Amniotic stem cell (primary cell): ENCODE measurements around the gene SNW1.
A peak's percentile ranks its signal among the peaks of the same experiment; 100 is the strongest.
"Not testable (repeated sequence)": the region's sequence is repeated elsewhere in the genome, so short reads cannot be mapped to it uniquely, and the experiment has no call there.

ENCODE experiments used
- DNase-seq: peaks from one replicate; lab custom pipeline; 2025; lab: John Stamatoyannopoulos, UW

SNW1 gene

GRCh38 chr14:77747425-77747824, 13.5 kb downstream of the SNW1 start:
- not testable (repeated sequence) for DNase-seq

DNA sequence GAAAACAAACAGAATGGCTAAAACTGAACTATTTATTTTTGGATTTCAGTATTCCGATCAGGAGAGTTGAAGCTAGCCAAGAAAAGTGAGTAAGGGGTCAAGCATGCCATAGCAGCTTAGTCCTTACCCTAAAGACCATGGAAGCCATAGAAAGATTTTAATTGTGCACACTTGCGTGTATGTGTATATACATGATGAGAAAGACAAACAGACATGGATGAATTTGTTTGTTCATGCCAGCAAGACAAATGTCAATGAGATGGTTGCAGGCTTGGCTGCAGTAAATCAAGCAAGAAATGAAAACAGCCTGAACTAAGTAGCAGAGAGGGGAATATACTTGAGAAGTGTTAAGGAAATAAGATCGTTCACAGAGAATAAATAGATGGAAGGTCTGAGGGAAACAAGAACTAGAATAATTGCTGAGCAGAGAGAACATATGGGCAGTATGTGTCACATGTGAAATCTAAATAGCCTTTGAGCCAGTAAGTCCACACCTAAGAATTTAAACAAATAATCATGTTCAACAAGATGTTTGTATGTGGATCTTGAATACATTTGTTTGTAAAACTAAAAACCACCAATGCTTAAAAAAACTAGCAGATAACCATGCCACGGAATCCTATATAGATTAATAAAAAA, 14.8 kb downstream of the SNW1 start:
- DNase-seq, result no peak

- no peak for DNase-seq
Measured at GRCh38 chr14:77741438-77741837, 19.5 kb downstream of the SNW1 start.

GRCh38 chr14:77738559-77739250, 22.3 kb downstream of the SNW1 start:
- DNase-seq, result no peak

DNA sequence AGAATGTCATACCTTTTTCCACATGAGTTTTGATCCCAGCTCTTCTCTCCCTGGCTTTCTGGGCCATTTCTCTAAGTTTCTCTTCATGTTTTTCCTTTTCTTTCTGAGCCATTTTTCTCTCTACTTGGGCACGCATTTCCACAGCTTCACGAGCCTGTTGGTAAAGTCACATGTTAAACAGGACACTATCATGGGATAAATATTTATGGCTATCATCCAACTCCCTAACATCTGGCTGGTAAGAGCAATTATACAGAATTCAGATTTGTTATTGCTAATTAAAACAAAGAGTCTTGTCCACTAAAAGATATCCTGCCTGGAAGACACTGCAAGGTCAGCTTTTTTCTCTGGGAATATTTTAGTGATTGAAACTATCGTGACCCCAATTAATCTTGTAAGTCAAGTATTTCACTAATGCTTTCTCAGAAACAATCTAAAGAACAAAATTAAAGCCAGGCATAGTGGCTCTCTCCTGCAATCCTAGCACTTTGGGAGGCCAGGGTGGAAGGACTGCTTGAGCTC, 29.9 kb downstream of the SNW1 start:
- no peak for DNase-seq

DNA sequence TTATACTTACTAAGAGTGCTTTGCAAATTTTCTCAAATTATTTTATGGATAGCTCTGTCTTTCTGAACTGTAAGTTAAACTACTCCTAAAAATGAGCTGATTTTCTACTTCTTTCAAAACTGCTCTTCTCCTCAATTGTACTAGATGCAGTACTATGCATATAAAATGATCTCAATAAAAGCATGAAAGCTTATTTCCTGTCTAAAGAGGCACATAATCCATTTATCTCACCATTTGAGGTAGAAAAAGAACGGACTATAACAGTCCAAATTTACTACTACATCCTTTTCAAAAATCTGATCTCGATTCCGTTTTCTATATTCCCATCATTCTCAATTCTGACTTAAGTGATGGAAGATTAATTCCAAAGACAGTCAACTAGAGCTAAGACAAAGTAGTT, 38.7 kb downstream of the SNW1 start:
- DNase-seq, result no peak

DNA sequence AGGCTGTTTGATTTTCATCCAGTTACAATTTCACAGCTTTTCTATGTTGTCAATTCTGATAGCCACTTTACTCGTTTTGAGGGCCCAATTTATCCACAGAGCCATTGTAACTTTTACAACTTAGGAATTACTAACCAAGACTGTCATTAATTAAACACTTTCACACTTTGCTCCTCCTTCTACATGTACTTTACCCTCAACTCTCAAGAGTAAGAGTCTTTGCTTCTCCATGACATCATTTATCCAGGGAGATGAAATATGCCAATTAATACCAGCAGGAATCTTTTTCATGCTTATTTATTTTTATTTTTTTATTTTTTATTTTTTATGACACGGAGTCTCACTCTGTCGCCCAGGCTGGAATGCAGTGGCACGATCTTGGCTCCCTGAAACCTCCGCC, 39.5 kb downstream of the SNW1 start:
- DNase-seq, result no peak

GRCh38 chr14:77717608-77718305, 43.2 kb downstream of the SNW1 start:
- DNase-seq, result no peak

DNA sequence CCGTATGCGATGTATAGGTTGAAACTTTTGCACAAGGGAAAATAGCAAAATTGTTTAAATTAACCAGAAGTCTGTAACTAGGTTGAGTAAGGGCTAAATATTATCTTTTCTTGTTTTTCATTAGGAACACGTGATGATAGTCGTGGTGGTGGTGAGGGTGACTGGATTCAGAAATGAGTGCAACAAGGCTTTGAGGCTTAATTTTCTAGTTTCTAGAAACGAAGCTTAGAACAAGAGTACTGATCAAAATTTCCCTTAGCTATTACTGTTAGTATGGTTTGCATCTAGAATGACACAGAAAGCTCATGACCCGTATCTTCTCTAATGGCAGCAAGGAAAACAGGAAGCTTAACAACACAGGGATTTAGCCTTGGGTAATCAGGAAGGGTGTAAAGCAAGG, 46.0 kb downstream of the SNW1 start:
- no peak for DNase-seq

DNA sequence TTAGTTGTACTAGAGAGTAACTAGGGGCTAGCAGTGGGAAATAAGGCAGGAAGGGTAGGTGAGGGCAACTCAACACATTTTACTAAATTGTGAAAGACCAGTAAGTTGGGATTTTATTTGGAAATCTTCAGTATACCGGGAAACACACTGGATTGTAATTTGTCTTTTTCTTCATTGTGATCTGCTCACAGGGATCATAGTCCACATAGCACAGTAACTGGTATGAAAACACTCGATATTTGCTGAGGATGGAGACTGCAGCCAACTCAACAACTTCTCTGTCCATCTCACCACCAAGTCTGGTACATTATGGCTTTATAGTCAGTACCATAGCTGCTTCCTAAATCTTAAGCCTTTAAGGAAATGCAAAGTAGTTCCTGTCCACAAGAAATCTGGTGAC, 50.6 kb downstream of the SNW1 start:
- DNase-seq, result no peak

DNA sequence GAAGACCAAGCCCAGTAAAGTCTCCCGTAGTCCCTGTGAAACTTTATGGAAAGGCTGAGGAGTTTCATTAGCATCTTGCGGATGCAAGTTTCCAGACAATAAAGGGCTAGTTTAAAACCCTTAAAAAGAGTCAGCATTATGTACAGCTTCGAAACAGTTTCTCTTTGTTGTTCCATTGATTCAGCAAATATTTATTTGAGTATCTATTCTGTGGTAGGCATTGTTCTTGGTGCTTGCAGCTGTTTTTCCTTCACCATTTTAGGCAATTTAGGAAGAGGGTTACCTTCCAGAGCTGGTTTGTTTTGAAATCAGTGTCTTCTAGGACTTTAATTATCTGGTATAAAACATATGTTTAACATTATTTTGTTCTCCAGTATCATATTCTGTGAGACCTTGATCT, 51.5 kb downstream of the SNW1 start:
- DNase-seq, result no peak

DNA sequence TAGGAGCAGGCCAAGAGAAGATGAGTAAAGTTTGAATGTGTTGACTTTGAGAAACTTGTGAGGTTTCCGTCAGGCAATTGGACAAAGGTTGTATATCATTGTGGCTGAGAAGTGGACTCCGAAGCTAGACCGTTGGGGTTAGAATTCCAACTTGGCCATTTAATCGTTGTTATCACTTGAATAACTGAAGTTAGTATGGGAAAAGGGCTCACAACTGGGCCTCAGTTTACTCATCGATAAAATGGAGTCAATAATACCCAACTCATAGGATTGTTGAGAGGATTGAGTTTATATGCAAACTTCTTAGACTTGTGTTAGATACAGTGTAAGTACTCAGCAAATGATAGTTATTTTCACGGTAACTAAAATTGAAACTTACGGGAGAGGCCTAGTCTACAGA, 52.2 kb downstream of the SNW1 start:
- DNase-seq, result no peak

DNA sequence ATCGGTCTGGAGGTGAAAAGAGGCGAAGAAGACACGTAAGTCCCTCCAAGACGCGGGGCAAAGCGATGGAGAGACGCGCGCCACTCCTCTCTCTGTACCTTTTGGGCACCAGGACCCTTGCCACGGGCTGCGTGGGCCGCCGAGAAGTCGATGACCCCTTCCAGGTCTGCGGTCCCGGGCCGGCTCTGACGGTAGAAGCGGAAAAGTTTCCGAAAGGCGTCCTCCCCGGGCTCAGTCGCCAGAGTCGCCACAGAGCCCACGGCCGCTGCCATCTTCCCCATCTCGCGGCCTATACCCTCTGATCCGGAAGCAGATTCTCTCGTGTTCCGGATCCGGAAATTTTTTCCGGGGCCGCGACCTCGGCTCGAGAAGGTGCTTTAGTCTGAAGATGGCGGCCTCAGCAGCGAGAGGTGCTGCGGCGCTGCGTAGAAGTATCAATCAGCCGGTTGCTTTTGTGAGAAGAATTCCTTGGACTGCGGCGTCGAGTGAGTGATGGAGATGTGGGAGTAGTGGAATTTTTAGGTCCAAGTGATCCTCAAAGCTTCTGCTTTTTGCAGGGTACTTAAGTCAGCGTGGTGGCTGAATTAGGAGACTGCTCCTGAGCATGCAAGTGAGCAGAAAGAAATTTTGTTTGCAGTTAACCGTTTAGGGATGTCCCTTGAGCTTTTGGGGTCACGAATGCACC, 53.1 kb downstream of the SNW1 start, which contains the start of the genes ALKBH1 and SLIRP:
TSS of gene ALKBH1 (minus strand) at position 300 of the 685 bp plus-strand sequence. CDS start at position 281, 19 bp downstream.
TSS of gene SLIRP (plus strand) at position 380 of the 685 bp plus-strand sequence. CDS start at position 389, 9 bp downstream.
- peak; percentile 59 for DNase-seq

- DNase-seq, result peak; percentile 52
Measured at GRCh38 chr14:77707355-77707723, 53.6 kb downstream of the SNW1 start.

DNA sequence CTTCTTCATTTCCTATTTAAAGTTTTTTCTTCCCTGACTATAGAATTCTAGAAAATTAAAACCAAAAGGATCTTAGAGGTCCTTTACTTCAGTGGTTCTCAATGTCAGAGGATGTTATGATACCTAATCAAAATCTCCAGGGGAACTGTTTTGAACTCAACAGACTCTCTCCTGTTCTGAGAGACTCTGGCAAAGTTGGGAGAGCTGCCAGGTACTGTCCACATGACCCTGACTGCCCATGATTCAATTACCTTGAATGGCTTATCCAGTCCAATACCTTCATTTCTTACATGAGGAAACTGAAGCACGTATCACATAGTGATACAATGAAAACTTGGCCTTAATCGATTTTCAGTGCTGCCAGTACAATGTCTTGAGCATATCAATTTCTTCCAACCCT, 69.7 kb downstream of the SNW1 start:
- no peak for DNase-seq

DNA sequence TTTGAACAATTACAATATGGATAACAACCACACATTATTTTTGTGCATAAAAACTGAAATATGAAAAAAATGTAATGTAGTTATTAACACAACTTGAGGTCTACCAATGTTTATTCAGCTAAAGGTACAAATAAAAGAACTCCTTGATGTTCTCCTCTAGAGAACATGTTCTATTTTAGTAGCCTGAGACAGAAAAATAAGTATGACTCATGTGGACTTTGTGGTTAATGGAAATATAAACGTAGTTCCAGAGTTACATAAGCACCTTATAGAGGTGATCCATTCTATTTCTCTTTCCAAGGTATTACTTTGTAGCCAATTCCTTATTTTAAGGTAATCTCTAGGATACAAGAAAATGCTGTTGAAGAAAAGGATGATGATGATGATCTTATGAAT, 78.8 kb downstream of the SNW1 start:
- no peak for DNase-seq

DNA sequence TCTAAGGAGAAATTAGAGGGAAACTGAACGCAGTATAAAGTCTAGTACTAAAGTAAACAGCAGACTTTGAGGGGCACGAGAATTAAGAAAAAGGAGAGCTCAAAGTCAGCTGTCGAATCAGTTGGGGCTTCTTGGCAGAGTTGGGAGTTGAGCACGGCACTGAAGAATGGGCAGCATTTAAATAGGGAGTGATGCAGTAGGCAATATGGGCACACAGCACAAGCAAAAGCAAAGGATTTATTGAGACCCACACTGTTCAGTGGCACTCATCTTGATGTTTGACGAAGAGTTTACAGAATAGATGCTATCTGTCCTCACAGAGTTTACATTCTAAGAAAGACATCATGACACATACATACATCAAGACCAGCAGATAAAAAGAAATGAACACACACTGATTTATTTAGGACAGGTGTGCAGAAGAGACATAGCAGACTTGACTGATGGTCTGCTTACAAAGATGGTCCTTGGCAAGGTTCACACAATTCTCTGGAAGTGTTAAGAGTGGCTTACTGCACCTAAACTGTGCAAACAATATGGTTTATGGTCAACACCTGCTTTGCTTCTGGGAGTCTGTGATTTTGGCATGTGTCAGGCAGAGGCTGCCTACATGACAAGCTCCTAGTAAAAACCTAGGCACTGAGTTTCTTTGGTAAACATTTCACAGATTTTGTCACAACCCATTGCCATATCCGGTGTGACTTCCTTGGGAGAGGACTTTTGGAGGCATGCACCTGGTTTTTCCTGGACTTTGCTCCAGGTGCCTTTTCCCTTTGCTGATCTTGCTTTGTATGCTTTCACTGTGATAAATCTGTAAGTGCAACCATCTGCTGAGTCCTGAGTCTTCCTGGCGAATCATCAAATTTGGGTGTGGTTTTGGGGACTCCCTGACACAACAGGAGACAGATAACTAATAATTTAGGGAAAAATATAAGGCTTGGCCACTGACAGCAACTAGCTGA, 79.5 kb downstream of the SNW1 start:
- no peak for DNase-seq

GRCh38 chr14:77674931-77675330, 86.0 kb downstream of the SNW1 start:
- DNase-seq, result no peak

GRCh38 chr14:77673193-77673592, 87.8 kb downstream of the SNW1 start:
- no peak for DNase-seq
